GM15510 (cell line): ENCODE results near the gene AUTS2.

Experiments
- POLR2A ChIP-seq: IDR thresholded peaks from 3 replicates; pipeline ENCODE4 v1.6.1; 2011; ENCODE audit warnings: borderline replicate concordance; ENCODE audit not compliant: insufficient read length; ENCODE audit errors: extremely low read depth

Gene AUTS2

DNA sequence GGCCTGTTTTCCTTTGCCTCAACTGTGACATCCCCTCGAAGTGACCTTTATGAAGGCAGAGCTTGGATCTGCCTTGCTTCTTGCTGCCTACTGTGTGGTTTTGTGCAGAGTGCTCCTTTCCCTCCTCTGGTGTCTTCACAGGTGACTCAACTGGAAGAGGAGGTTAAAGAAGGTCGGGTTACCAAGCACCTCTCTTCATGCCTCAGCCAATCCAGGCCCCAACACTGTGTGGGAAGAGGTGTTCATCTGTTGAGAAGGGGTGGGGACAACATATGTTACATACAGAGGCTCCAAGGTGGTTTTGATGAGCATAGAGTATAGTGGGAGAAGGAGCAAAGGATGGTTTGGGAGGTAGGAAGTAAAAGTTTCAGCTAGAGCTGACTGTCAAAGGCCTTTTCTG lies 155.7 kb downstream of the AUTS2 start:
- no peak for TF ChIP-seq POLR2A

DNA sequence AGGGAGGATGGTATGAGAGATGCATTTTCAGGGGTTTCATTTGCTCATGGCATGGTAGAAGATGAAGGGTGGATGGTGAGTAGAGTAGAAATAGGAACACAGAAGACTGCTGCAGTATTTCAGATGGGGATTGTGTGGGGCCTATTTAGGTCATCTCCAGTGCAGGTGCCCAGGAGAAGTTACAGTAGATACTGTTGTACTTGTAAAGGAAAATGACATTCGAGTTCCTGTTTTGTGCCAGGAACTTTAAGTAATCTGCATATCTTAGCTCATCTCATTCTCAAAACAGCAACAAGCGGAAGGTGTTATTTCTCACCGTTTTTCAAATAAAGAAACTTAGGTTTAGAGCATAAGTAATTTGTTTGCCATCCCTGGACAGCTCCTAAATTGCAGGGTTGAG lies 156.2 kb downstream of the AUTS2 start:
- TF ChIP-seq POLR2A = no peak

DNA sequence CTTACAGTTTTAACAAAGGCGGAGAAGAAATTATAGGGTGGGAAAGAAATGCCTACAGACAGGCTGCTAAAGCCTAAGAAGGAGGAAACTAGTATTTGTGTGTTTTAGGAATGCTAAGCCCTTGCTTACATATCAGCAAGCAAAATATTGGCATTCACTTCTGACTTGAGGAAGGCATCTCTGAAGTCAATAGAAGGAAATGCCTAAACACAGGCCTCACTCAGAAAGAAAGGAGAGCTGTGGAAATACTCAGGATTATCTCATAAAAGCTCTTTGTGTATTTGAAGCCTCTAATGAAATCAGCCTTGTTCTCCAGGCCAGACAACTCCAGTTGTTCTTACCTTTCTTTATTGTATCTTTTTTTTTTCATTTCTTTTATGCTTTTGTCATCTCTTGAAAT lies 158.0 kb downstream of the AUTS2 start:
- TF ChIP-seq POLR2A = no peak

DNA sequence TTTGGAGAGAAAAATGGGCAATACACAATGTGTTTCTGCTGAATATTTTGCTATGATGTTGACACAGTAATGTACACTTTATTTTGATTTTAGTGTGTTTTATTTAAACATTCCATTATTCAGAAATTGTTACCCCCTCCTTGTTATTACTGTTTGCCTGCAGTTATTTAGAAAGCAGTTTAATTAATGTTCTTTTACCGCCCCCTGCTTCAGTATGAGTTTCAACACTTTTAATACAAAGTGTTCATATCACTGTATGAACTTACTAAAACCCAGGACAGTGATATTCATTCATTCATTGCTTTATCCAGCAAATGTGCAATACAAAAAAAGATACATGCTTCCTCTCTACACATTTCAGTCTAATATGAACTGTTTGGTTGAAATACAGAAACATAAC lies 159.3 kb downstream of the AUTS2 start:
- TF ChIP-seq POLR2A = no peak

DNA sequence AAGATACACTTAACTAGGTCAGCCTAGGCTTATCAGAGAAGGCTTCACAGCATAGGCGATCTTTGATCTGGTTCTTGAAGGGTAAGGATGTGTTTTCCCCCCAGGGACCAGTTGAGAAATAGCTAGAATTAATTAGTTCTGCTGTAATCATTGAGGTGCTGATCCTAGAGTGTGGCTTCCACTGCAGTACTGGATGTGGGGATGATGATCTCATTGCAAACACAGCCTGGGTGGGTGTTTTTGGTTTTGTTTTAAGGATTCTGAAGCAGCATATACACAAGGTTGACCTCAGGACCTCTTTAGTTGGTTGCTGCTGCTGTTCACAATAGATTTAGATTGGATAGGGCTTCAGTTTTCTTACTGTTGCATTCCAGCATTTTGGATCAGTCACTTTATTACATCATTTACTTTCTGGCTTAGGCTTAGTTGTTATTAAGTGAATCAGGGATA lies 159.7 kb downstream of the AUTS2 start:
- TF ChIP-seq POLR2A = no peak

DNA sequence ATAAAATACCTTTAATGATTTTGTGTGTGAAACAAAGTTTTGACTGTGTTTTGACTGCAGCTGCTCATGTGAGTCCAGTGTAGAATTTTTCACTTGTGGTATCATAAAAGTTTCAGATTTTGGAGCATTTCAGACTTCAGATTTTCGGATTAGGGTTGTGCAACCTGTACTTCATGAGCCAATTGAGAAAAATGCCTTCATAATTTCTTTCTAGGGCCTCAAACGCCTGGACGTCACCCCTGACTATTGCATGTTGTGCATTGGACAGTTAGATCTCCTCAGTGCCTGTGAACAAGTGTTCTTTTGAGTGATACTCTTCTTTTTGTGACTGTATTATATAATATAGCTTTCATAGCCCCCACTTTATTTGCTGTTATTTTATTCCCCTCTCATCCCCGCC lies 161.1 kb downstream of the AUTS2 start:
- TF ChIP-seq POLR2A = no peak

DNA sequence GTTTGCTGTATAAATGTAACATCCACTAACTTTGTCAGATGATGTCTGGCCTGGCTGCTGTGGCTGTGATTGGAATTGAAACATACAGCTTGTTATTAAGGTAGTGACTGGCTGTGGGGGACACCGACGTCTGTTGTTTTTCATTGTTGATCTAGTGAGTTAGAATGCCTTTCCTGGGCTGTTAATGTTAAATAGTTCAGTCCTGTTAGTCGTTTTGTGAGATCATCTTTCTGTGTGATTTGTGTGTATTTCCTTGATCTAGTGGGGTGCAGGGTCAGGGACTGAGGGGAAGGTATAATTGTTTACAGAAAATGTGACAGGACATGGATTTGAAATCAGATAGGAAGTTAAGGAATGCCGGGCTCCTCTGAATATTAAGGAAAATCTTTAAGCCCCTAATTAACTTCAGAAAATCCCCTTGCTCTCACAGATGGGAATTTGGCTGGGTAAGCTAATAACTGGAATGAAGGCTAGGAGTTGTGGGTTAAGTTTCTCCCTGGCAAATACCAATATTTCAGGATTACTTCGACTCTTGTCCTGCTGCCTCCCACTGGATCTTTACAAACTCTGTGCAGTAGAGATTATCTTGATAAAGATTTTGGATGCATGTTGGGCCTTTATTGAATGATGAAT lies 163.1 kb downstream of the AUTS2 start:
- TF ChIP-seq POLR2A = no peak

DNA sequence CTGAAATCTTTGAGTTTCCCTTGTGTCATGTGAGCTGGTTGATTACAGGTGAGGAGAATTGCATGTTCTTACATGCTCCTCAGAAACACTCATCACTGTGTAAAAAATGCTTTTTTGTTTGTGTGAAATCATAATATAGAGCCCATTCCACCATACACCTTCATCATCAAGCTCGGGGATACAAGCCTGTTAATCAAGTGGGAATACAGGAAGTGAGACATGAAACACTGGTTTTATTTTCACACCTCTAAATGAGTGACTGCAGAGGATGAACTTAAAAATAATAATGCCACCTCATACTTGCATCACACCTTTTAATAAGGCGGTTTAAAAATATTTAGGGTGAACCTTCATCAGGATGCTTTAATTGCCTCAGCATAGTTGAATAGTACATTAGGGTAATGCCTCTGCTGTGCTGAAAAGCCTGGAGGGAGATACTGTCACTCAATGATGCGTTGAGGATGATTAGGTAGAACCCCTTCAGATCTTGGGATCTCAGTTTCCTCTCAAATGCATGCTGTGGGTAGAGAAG lies 164.6 kb downstream of the AUTS2 start:
- TF ChIP-seq POLR2A = no peak

DNA sequence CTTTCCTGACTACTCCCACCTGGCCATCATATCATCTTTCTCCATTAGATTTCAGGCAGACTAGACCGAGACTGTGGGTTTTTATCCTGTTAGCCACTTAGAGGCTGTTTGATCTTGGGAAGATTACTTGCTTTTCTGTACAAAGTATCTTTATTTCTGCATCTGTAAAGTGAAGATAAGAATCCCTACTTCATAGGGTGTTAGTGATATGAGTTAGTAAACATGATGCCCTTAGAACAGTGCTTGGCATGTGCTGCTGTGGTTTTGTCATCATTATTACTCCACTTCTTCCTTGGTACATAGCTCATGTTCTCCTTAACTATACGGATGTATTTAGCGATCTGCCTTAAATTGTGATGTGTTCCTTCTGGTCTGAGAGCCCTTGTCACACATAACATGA lies 165.2 kb downstream of the AUTS2 start:
- TF ChIP-seq POLR2A = no peak

DNA sequence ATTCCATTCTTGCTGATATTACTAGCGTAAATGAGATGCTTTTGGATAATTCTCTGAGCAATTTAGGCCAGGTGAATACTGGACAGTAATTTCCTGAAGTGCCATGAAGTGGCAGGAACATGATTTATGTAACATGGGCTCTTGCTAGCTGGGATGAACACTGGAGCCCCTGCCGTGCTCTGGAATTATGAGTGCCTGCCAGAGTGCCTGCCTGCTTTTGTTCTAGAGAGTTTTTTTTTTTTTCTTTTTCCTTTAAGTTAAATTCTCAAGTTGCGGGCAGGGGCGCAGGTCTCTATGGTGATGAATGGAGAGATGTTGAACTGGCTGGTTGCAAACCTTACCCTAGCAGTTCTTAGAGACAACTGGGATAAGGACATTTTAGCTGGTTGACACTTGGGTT lies 165.9 kb downstream of the AUTS2 start:
- no peak for TF ChIP-seq POLR2A

DNA sequence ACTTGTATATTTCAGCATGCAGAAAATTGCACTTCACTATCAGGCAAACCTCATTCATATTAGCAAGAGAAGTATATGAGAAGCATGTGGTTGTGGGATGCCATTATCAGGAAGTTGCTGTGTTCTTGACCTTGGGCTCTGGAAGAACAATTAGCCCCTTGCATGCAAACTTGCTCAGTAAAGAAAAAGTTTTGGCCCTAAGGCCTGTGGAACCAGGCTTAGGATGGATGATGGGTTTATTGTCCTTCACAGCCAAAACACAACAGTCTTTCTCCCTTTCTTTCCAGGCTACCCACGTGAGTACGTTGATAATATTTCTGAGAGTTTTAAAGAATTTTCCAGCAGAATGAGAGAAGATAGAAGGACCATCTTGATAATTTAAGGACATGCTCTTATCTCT lies 166.4 kb downstream of the AUTS2 start:
- TF ChIP-seq POLR2A = no peak

DNA sequence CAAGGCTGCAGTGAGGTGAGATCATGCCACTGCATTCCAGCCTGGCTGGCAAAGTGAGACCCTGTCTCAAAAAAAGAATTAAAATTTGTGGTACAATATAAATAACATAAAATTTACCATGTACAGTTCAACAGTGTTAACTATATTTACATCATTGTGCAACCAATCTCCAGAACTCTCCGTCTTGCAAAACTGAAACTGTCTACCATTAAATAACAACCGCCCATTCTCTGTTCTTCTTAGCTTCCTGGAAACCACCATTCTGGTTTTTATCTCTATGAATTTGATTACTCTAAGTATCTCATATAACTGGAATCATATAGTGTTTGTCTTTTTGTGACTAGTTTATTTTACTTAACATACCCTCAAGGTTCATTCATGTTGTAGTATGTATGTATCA lies 167.6 kb downstream of the AUTS2 start:
- TF ChIP-seq POLR2A = no peak

DNA sequence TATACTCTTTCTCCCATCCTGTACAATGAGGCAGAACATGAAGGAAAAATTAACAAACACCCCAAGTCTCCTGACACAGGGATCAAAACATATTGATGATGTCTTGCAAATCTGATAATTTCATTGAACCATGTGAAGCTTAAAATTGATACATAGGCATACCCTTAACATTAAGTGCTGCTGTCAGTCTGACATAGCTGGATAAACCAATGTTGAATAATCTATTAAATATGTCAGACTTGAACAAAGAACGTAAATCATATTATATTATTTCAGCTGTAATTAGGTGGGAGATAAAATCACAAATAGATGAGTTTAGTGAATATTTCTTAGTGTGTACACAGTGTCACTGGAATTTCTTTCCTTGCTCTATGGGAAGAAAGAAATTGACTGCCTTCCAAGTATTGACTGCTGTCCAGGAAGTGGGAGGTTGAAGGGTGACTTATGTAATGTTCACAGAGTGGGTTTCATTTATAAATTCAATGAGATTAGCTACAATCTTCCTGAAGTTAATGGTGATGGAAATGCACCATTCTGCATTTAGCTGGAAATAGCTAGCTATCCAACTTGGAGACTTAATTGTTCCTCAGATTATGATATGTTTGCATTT lies 170.8 kb downstream of the AUTS2 start:
- TF ChIP-seq POLR2A = no peak

DNA sequence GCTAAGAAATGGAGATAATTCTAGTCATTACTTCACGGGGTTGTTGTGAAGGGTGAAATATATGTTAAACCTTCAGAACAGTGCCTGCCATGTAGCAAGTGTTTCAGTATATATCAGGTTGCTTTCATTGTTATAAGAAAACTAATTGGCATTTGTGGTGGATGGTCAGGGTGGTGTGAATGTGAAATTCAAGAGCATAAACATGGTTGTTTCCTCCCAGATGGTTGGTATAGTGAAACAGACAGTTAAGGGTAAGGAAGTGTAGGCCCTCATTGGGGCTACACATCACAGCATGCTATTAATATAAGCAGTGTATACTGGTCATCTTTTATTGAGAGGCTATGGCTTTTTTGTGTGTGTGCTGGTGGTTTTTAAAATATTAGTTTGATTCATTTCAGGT lies 171.6 kb downstream of the AUTS2 start:
- no peak for TF ChIP-seq POLR2A

DNA sequence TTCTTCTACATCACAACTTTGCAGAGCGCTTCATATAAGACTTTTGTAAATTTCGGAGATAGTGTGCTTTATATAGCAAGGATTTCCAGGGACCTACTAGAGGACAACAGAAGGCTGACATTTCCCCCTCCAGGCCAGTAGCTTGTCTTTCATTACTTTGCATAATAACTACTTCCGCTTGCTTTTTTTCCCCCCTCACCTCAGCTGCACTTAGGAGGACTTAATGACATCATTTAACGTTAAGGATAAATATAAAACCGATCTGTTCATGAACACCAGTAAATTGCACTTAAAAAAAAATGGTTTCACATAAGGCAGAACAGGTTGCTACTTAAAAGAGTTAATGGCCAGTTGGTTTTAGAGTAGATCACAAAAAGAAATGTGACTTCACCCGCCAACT lies 172.3 kb downstream of the AUTS2 start:
- no peak for TF ChIP-seq POLR2A

DNA sequence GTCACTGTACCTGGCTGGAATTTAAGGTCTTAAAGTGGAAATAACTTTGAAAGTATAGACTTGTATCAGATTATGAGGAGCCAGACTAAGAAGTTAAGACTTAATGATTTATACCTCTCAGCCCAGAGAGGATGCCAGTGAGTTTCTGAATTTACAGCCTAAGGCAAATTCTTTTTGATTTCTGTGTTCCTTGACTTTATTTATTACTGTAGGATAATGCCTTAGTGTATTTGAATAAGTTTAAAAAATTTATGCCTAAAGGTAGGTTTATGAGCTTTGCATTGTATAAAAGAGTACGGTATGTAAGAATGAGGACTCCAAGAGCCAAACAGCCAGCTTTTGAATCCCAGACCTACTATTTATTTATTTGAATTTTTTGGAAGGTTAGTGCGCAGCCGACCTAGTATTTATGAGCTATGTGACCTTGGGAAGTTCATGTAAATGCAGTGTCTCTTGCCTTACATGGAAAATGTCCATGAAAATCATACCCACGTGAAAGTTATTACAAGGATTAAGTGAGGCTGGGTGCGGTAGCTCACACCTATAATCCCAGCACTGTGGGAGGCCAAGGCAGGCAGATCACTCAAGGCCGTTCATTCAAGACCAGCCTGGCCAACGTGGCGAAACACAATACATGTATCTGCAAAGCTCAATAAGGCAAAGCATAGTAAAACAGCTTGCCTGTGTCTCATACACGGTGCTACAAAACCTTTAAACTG lies 174.6 kb downstream of the AUTS2 start:
- no peak for TF ChIP-seq POLR2A

DNA sequence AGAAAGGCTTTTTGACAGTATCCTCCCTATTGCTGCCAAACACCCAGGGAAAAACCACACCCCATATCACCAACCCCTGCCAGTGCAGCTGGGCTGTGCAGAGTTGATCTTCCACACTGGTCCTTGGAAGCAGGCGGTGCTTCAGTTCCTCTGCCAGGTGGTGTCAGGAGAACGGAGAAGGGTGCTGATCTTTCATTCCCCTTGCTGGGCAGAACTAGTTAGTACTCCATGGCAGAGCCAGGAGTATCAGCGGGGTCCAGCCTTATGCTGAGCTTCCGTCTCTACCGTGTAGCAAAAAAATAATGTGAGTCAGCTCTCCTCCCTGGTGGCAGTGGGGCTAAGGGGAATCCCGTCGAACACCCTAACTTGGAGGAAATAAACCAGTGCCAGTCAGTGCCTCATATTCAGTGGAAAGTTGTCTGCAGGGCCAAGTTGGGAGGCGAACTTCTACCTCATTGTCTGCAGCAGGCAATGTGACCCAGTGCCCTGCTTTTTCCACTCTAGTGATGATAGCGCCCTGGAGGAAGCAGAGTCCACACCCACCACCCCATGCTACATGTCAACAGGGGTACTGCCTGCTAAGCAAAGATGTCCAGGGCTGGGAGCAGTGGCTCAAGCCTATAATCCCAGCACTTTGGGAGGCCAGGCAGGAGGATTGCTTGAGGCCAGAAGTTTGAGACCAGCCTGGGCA lies 175.4 kb downstream of the AUTS2 start:
- TF ChIP-seq POLR2A = no peak
